GM23248 (cell line): ENCODE data around the gene OR4E1. TPM values are rescaled to one million over a fixed set of nuclear protein-coding genes. Genes with fewer than 3 reads are reported as not detected.

Source experiments
- DNase-seq: peaks from one replicate; pipeline ENCODE4 v3.0.0-alpha.2; 2015
- H2AFZ ChIP-seq: fragments of 200-600 bp; sonication (generic); 2 replicates; pipeline ENCODE4 v1.6.1; 2016; ENCODE audit warnings: antibody characterized with exemption
- H3F3A ChIP-seq: fragments of 200-600 bp; sonication (generic); 2 replicates; pipeline ENCODE4 v1.6.1; 2016; ENCODE audit warnings: mild to moderate bottlenecking, antibody characterized with exemption, mixed run types; ENCODE audit not compliant: insufficient read depth
- H3K27ac ChIP-seq: fragments of 200-600 bp; sonication (generic); 2 replicates; pipeline ENCODE4 v1.5.1; 2016; ENCODE audit warnings: mild to moderate bottlenecking
- H3K27me3 ChIP-seq: fragments of 200-600 bp; sonication (generic); replicated peaks from 2 replicates; pipeline ENCODE4 v1.6.1; 2016; ENCODE audit warnings: mild to moderate bottlenecking; ENCODE audit not compliant: insufficient read depth
- H3K36me3 ChIP-seq: fragments of 200-600 bp; sonication (generic); 2 replicates; pipeline ENCODE4 v1.6.1; 2016; ENCODE audit warnings: low read depth, mild to moderate bottlenecking
- H3K4me1 ChIP-seq: fragments of 200-600 bp; sonication (generic); 2 replicates; pipeline ENCODE4 v1.6.1; 2016; ENCODE audit warnings: mild to moderate bottlenecking; ENCODE audit not compliant: insufficient read depth
- H3K4me2 ChIP-seq: fragments of 200-600 bp; sonication (generic); one replicate; pipeline ENCODE4 v1.6.1; 2016; ENCODE audit warnings: mild to moderate bottlenecking; ENCODE audit not compliant: unreplicated experiment
- H3K4me3 ChIP-seq: fragments of 200-600 bp; sonication (generic); 2 replicates; pipeline ENCODE4 v1.5.1; 2016; ENCODE audit warnings: mild to moderate bottlenecking
- H3K79me2 ChIP-seq: fragments of 200-600 bp; sonication (generic); 2 replicates; pipeline ENCODE4 v1.6.1; 2016; ENCODE audit warnings: mild to moderate bottlenecking; ENCODE audit not compliant: insufficient read depth
- H3K9ac ChIP-seq: fragments of 200-600 bp; sonication (generic); 2 replicates; pipeline ENCODE4 v1.6.1; 2016; ENCODE audit warnings: mild to moderate bottlenecking
- H3K9me2 ChIP-seq: fragments of 200-600 bp; sonication (generic); 2 replicates; pipeline ENCODE4 v1.6.1; 2016; ENCODE audit warnings: mixed run types, mild to moderate bottlenecking, moderate library complexity; ENCODE audit not compliant: insufficient read depth
- H3K9me3 ChIP-seq: fragments of 200-600 bp; sonication (generic); one replicate; pipeline ENCODE4 v1.6.1; 2017; ENCODE audit warnings: low read depth
- H4K20me1 ChIP-seq: fragments of 200-600 bp; sonication (generic); 2 replicates; pipeline ENCODE4 v1.6.0; 2016; ENCODE audit not compliant: insufficient read depth
- EZH2 ChIP-seq: fragments of 200-600 bp; sonication (generic); IDR thresholded peaks from 2 replicates; pipeline ENCODE4 v1.6.1; 2018; ENCODE audit warnings: antibody characterized with exemption, mild to moderate bottlenecking; ENCODE audit not compliant: insufficient read depth, poor library complexity, severe bottlenecking
- EZH2phosphoT487 ChIP-seq: fragments of 200-600 bp; sonication (generic); IDR thresholded peaks from 2 replicates; pipeline ENCODE4 v1.6.1; 2018; ENCODE audit warnings: antibody characterized with exemption, moderate library complexity, mild to moderate bottlenecking, low read depth; ENCODE audit not compliant: insufficient read depth
- WGBS, 2 experiments: methylation state at CpG; one replicate each; pipeline ENCODE4 v1.1.6; 2015 to 2017; ENCODE audit warnings: low lambda C conversion rate in 2 of 2, low coverage in 1 of 2; ENCODE audit errors: missing lambda C conversion rate in 2 of 2; 5-methylcytosine and 5-hydroxymethylcytosine counted together
- in situ Hi-C: fragments of 300-500 bp; cut with MboI; formaldehyde crosslinking; loops from 2 replicates; pipeline ENCODE4 v1.15.0; 2020
- polyA plus RNA-seq: library from polyadenylated mRNA; unstranded; fragments of >200 nt; fragmentation: Nextera tagmentation; extraction: Ambion mirVana; gene quantifications from 2 replicates; pipeline ENCODE4 v1.2.1, GENCODE V29; 2016
- total RNA-seq: library from RNA; depleted of rRNA; stranded (reverse); fragments of >200 nt; shearing (Covaris generic); gene quantifications from 2 replicates; pipeline ENCODE4 v1.2.3, GENCODE V29; 2014

The OR4E1 gene
- total and polyA plus RNA-seq, 2 experiments from 2014 or later = not detected

GRCh38 chr14:21686468-21686867 is 12.8 kb upstream of the OR4E1 start:
- no peaks in the 10 kb centered on the region for H3K4me1 ChIP-seq

GRCh38 chr14:21680072-21680471 is 6.5 kb upstream of the OR4E1 start:
- in situ Hi-C loops = no loop called here
- WGBS, 2 experiments = 31 to 34% methylated on average over 2 of the region's 2 CpGs

More at GRCh38 chr14:21686468-21686867, 12.8 kb upstream of the OR4E1 start:
- H3K36me3 ChIP-seq = no peaks in the 10 kb centered on the region
- H3K4me3 ChIP-seq = no peak overlapping the region
- no peak overlapping the region for H3K4me2 ChIP-seq
- in situ Hi-C loops = no loop called here
- H3K27ac ChIP-seq = no peak overlapping the region
- no peaks in the 10 kb centered on the region for H3K79me2 ChIP-seq
- H2AFZ ChIP-seq = no peak overlapping the region
- no peaks in the 10 kb centered on the region for H3K9me3 ChIP-seq
- no peaks in the 10 kb centered on the region for H4K20me1 ChIP-seq
- H3F3A ChIP-seq = no peaks in the 10 kb centered on the region
- H3K9me2 ChIP-seq = no peaks in the 10 kb centered on the region
- no peaks in the 10 kb centered on the region for H3K27me3 ChIP-seq
- DNase-seq = no peak
- no peak overlapping the region for H3K9ac ChIP-seq
- WGBS, 2 experiments = 22% methylated on average over 2 of the region's 2 CpGs
- TF ChIP-seq EZH2 (no peak), EZH2phosphoT487 (no peak)

GRCh38 chr14:21675566-21675965 is 1.9 kb upstream of the OR4E1 start:
- H3F3A ChIP-seq = no peaks in the 10 kb centered on the region
- H3K4me3 ChIP-seq = no peak overlapping the region
- H4K20me1 ChIP-seq = no peaks in the 10 kb centered on the region
- no peaks in the 10 kb centered on the region for H3K9me2 ChIP-seq
- no peaks in the 10 kb centered on the region for H3K9me3 ChIP-seq
- H3K4me1 ChIP-seq = no peaks in the 10 kb centered on the region
- H3K36me3 ChIP-seq = no peaks in the 10 kb centered on the region
- no peaks in the 10 kb centered on the region for H3K79me2 ChIP-seq
- no peak overlapping the region for H3K27ac ChIP-seq
- WGBS, 2 experiments = 13 to 15% methylated on average over 4 of the region's 4 CpGs
- no peak overlapping the region for H3K4me2 ChIP-seq
- H2AFZ ChIP-seq = no peak overlapping the region
- DNase-seq = no peak
- no peaks in the 10 kb centered on the region for H3K27me3 ChIP-seq
- in situ Hi-C loops = no loop called here
- no peak overlapping the region for H3K9ac ChIP-seq
- TF ChIP-seq EZH2 (no peak), EZH2phosphoT487 (no peak)

More at GRCh38 chr14:21680072-21680471, 6.5 kb upstream of the OR4E1 start:
- Histone ChIP-seq H3K4me1 (no peaks in the 10 kb centered on the region), H2AFZ (no peak overlapping the region), H3K4me2 (no peak overlapping the region), H3K4me3 (no peak overlapping the region), H3K9me3 (no peaks in the 10 kb centered on the region), H3K36me3 (no peaks in the 10 kb centered on the region), H3F3A (no peaks in the 10 kb centered on the region), H3K9ac (no peak overlapping the region), H3K79me2 (no peaks in the 10 kb centered on the region), H3K27ac (no peak overlapping the region), H3K27me3 (no peaks in the 10 kb centered on the region), H3K9me2 (no peaks in the 10 kb centered on the region), H4K20me1 (no peaks in the 10 kb centered on the region)
- peak; percentile 13 for DNase-seq
- TF ChIP-seq EZH2phosphoT487 = no peak
- TF ChIP-seq EZH2 = no peak

GRCh38 chr14:21672116-21672515 is 1.5 kb downstream of the OR4E1 start:
- in situ Hi-C loops = no loop called here
- DNase-seq = no peak

GRCh38 chr14:21671371-21671770 is 2.2 kb downstream of the OR4E1 start:
- Histone ChIP-seq H3K4me2 (no peak overlapping the region), H3K9me2 (no peaks in the 10 kb centered on the region)

More at GRCh38 chr14:21672116-21672515, 1.5 kb downstream of the OR4E1 start:
- Histone ChIP-seq H3F3A (no peaks in the 10 kb centered on the region), H2AFZ (no peak overlapping the region), H3K9me3 (no peaks in the 10 kb centered on the region), H3K79me2 (no peaks in the 10 kb centered on the region), H3K36me3 (no peaks in the 10 kb centered on the region), H3K9ac (no peak overlapping the region), H3K4me3 (no peak overlapping the region), H3K27me3 (no peaks in the 10 kb centered on the region), H3K4me1 (no peaks in the 10 kb centered on the region), H3K9me2 (no peaks in the 10 kb centered on the region), H3K4me2 (no peak overlapping the region), H4K20me1 (no peaks in the 10 kb centered on the region), H3K27ac (no peak overlapping the region)
- no peak for TF ChIP-seq EZH2
- TF ChIP-seq EZH2phosphoT487 = no peak
- WGBS, 2 experiments = 18 to 31% methylated on average over 1 of the region's 1 CpG

More at GRCh38 chr14:21671371-21671770, 2.2 kb downstream of the OR4E1 start:
- H3K36me3 ChIP-seq = no peaks in the 10 kb centered on the region
- H3K79me2 ChIP-seq = no peaks in the 10 kb centered on the region
- no peaks in the 10 kb centered on the region for H4K20me1 ChIP-seq
- no peak overlapping the region for H3K4me3 ChIP-seq
- H3K27ac ChIP-seq = no peak overlapping the region
- no peaks in the 10 kb centered on the region for H3K9me3 ChIP-seq
- H2AFZ ChIP-seq = no peak overlapping the region
- in situ Hi-C loops = no loop called here
- TF ChIP-seq EZH2 = no peak
- no peak for TF ChIP-seq EZH2phosphoT487
- no peak overlapping the region for H3K9ac ChIP-seq
- H3F3A ChIP-seq = no peaks in the 10 kb centered on the region
- H3K4me1 ChIP-seq = no peaks in the 10 kb centered on the region
- no peak for DNase-seq
- 0% methylated on average over 2 of the region's 2 CpGs for WGBS, 2 experiments
- no peaks in the 10 kb centered on the region for H3K27me3 ChIP-seq
